OCI-LY3 (cell line): ENCODE measurements around the gene POPDC2.

Source experiments
- CTCF ChIP-seq: fragments of 200-600, 300-600 bp; sonication (generic); IDR thresholded peaks from 2 replicates; pipeline ENCODE4 v1.5.1; 2014; ENCODE audit warnings: antibody characterized with exemption, low read length, low read depth
- EZH2phosphoT487 ChIP-seq: fragments of 200-600 bp; shearing (Covaris generic); IDR thresholded peaks from 2 replicates; pipeline ENCODE4 v1.6.1; 2018; ENCODE audit warnings: antibody characterized with exemption, mixed run types, low read depth

- TF ChIP-seq CTCF (no peak), EZH2phosphoT487 (no peak)
Observed at GRCh38 chr3:119652306-119653033, 7.9 kb downstream of the POPDC2 start.
